COLO668 (cell line): ENCODE data around the gene DOCK7.
"Not testable (repeated sequence)": the region's sequence is repeated elsewhere in the genome, so short reads cannot be mapped to it uniquely, and the experiment has no call there.

Experiments
- DNase-seq: peaks from one replicate; lab custom pipeline; 2025; ENCODE audit not compliant: unreplicated experiment; lab: John Stamatoyannopoulos, UW

DOCK7 gene, protein sequence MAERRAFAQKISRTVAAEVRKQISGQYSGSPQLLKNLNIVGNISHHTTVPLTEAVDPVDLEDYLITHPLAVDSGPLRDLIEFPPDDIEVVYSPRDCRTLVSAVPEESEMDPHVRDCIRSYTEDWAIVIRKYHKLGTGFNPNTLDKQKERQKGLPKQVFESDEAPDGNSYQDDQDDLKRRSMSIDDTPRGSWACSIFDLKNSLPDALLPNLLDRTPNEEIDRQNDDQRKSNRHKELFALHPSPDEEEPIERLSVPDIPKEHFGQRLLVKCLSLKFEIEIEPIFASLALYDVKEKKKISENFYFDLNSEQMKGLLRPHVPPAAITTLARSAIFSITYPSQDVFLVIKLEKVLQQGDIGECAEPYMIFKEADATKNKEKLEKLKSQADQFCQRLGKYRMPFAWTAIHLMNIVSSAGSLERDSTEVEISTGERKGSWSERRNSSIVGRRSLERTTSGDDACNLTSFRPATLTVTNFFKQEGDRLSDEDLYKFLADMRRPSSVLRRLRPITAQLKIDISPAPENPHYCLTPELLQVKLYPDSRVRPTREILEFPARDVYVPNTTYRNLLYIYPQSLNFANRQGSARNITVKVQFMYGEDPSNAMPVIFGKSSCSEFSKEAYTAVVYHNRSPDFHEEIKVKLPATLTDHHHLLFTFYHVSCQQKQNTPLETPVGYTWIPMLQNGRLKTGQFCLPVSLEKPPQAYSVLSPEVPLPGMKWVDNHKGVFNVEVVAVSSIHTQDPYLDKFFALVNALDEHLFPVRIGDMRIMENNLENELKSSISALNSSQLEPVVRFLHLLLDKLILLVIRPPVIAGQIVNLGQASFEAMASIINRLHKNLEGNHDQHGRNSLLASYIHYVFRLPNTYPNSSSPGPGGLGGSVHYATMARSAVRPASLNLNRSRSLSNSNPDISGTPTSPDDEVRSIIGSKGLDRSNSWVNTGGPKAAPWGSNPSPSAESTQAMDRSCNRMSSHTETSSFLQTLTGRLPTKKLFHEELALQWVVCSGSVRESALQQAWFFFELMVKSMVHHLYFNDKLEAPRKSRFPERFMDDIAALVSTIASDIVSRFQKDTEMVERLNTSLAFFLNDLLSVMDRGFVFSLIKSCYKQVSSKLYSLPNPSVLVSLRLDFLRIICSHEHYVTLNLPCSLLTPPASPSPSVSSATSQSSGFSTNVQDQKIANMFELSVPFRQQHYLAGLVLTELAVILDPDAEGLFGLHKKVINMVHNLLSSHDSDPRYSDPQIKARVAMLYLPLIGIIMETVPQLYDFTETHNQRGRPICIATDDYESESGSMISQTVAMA (N-terminal part only)

GRCh38 chr1:62687903-62688686 lies at the start of gene DOCK7:
DOCK7 (minus strand) TSS chr1:62688386; CDS start chr1:62688264, 122 bp downstream.
- DNase-seq, result peak; percentile 91

- DNase-seq, result no peak
Observed at GRCh38 chr1:62735491-62736171, 47.4 kb upstream of the DOCK7 start.

DNA sequence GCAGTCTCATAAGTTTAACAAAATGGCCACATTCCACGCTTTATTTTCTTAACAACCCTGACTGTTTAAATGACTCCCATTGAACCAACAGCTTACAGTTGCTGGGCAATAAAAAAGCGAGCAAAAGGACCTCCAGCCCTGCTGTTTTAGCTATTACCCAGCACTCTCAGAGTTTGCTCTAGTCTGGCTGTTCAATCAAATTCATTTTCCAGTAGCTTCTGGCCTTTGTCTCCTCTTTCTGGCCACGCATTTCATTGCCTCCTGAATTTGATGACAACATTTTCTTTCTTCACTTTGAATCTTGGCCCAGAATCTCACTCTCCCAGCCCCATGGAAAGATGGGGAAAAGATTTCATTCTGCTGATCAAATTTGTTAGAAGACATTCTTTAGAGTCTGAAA lies 44.1 kb upstream of the DOCK7 start:
- no peak for DNase-seq

DNA sequence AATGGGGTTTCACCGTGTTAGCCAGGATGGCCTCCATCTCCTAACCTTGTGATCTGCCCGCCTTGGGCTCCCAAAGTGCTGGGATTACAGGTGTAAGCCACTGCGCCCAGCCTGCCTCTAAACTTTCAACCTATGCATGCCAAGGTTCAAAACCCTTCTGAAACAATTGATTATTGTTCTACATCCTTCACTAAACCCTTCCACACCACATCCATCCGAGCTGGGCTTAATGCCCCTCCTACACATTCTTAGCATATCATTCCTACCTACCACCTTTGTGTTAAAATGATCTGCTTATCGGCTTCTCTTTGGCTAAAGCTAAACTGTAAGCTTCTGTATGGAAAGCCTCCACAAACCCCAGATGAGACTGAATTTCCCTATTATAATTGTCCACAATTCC lies 40.8 kb upstream of the DOCK7 start:
- no peak for DNase-seq

GRCh38 chr1:62727656-62728407 lies 39.6 kb upstream of the DOCK7 start:
- no peak for DNase-seq

DNA sequence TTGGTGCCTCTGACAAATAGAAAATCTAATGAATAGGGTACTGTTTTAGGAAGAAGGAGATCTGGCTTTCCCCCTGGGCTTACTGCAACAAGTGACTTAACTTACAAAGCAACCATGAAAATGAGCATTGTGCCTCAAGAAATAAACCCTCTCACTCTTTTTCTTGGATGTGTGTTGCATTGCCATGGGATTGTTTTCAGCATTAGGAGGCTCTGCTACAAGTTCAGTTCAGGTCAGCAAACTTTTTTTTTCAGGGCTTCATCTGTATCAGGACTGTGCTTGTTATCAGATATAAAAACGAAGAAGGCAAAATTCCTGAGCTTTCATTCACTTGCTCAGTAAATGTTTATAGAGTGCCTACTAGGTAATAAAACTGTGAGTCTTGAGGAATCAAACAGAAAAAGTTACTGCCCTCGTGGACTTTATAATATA lies 37.8 kb upstream of the DOCK7 start:
- DNase-seq, result no peak

DNA sequence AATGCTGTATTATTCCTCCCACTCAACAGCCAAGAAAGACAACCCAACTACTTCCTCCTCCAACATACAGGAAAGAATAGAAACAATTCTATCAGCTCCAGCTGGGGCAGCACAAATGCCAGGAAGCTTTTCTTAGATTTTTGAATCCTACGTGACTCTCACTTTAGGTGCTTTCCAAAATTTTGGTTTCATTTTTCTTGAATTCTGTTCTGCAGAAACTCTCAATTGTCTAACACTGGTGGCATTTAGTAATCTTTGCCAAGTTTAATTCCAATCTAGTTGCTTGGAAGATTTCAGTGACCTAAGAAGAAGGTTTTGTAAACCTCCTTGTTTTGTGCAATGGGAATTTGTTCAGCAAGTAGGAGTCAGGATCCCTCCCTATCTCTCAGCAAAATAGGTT lies 37.1 kb upstream of the DOCK7 start:
- DNase-seq, result no peak

DNA sequence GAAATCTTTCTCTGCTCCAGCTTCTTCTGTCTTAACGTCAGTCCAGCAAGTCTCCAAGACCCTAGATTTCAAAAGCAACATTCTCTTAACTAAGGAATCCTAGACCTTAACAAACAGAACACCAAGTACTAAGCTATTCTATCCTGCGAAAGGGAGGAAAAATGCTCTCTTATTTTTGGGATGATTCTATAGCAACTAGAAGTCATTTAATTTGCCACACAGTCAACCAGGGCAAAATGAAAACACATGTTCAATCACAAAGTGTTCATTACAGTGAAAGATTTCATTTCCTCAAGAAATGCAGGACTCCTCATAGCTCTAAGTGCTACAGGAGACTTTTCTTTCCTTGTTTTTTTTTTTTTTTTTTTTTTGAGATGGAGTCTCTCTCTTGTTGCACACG lies 36.2 kb upstream of the DOCK7 start:
- DNase-seq, result no peak

DNA sequence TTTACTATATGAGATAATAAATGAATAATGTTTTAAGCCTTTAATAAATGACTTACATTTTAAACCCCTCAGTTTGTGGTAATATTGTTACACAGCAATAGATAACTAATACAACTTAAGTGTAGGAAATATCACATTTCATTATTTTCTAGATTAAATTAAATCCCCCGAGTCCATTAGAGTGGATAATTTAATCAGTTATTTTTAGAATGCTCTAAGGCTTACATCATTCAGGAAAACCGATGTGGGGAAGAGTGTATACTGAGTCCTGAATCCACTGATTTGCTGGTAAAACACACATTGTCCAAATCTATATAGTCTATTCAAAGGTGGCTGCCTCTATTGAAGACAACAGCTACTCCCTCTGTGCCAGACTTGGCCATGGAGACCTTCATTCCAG lies 35.7 kb upstream of the DOCK7 start:
- DNase-seq, result no peak

DNA sequence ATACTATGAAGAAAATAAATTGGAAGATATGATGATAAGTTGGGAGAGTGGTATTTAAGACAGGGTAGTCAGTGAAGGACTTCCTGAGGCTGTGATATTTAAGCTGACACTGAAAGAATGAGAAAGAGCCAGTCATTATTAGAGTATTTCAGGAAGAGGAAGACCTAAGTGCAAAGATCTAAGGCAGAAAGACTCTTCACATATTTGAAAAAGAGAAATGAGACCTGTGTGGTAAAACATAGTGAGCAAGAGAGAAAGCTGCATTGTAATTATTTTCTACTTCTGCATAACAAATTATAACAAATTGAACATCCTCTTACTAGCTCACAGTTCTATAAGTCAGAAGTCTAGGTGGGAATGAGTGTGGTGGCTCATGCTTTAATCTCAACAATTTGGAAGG lies 34.6 kb upstream of the DOCK7 start:
- no peak for DNase-seq

DNA sequence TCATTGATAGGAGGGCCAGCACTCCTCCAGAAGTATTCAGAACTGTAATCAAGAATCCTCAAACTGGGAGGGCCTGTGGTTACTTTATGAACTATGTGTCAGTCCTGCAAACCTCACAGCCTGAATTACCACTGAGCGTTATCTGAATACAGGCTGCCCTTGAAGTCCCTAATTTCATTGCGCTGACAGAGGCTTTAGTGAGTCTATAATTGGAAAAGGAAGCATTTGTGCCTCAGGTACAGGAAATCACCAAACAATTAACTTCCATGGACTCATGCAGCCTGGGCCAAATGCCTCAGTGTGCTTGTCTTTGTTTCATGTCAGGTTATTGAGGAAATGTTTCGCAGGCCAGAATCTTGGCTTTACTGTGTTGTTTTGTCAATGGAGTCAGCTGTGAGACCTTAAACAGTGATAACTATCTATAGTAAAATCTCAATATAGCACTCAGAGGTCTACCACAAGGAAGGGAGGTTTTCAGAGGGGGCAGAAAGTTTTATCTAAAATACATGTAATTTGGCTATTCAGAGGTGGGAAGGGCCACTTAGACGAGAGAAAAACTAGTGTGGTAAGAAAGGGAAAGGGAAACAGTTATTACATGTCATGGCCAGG lies 32.9 kb upstream of the DOCK7 start:
- DNase-seq, result no peak

DNA sequence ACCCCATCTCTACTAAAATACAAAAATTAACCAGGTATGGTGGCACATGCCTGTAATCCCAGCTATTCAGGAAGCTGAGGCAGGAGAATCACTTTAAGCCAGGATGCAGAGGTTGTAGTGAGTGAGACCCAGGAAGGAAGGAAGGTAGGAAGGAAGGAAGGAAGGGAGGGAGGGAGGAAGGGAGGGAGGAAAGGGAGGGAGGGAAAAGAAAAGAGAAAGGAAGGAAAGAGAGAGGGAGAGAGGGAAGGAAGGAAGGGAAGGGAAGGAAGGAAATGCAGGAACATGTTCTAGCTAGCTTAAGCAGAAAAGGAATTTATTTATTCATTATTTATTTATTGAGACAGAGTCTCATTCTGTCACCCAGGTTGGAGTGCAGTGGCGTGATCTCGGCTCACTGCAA lies 30.2 kb upstream of the DOCK7 start:
- not testable (repeated sequence) for DNase-seq

- DNase-seq, result no peak
Observed at GRCh38 chr1:62717483-62717882, 29.3 kb upstream of the DOCK7 start.

DNA sequence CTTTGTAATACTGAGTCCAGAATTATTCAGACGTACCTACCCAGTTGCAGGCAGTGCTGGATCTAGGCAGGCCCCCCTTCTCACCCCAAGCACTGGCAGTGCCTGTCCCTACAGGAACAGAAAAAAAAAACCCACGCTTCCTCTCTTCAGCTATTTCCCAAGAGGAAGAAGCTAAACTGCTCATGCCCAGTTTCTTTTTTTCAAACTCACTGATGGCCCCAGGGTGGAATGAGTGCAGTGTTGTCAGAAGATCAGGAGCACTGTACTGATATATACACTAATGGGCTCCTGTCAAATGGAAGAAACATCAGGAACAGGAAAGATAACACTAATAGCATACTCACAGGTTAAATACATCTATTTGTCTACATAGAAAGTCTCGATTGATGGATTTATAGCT lies 28.2 kb upstream of the DOCK7 start:
- DNase-seq, result no peak

DNA sequence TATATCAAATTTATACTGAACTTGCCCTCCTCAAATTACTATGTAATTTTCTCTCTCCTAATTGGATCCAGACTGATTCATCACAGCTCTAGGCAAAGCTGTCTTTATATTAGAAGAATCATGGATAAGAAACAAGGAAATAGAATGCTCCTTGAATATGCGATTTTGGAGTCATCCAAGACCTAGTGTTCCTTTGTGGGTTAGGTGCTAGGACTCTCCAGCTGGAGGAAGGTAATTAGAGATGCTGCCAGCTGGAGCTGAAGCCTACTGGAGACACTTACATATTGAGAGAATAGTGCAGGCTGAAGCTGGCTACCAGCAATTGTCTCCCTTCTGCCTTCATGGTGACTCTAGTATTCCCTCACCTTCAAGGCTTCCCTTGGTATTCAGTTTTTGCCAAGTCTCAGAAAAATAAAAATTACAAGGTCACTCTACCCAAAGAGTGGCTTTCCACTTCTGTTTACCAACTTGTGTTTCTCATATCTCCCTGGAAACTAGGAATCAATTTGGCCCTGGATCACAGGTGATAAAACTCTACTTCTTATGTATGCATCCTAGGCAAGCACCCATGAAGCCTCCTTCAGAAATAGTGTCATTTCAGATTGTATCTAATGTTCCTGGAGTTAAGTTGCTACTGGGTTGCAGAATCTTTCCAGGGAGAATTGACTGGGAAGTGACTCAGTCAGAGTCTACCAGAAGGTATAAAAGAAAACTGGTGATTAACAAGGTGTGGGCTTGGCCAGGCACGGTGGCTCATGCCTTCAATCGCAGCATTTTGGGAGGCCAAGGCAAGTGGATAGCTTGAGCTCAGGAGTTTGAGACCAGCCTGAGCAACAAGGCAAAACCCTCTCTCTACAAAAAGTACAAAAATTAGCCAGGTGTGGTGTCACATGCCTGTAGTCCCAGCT lies 24.4 kb upstream of the DOCK7 start:
- no peak for DNase-seq

GRCh38 chr1:62707744-62708120 lies 19.5 kb upstream of the DOCK7 start:
- DNase-seq, result no peak

GRCh38 chr1:62706985-62707743 lies 19.0 kb upstream of the DOCK7 start:
- DNase-seq, result no peak
